Astrocyte (in vitro differentiated cells and primary cell): ENCODE measurements around the gene SBF2. TPM values are rescaled to one million over a fixed set of nuclear protein-coding genes. Genes with fewer than 3 reads are reported as not detected.
A peak's percentile ranks its signal among the peaks of the same experiment; 100 is the strongest.

Experiments
- DNase-seq: peaks from one replicate; pipeline ENCODE4 v3.0.0-alpha.2; 2010; ENCODE audit warnings: low read depth
- FAIRE-seq: peaks from 2 replicates; lab custom pipeline; 2011; peaks lifted over from hg19 to GRCh38; lab: Jason Lieb, UNC
- H2AFZ ChIP-seq: 2 replicates; pipeline ENCODE4 v1.6.0; 2012; ENCODE audit warnings: low read depth, low read length, inconsistent platforms
- H3K27ac ChIP-seq: 2 replicates; pipeline ENCODE4 v1.5.1; 2011; ENCODE audit warnings: low read depth, low read length, inconsistent platforms
- H3K27me3 ChIP-seq: 2 replicates; pipeline ENCODE4 v1.6.0; 2011; ENCODE audit warnings: low read length, inconsistent platforms; ENCODE audit not compliant: insufficient read depth
- H3K36me3 ChIP-seq: 2 replicates; pipeline ENCODE4 v1.5.1; 2011; ENCODE audit warnings: low read length, inconsistent platforms; ENCODE audit not compliant: insufficient read depth
- H3K4me1 ChIP-seq: 2 replicates; pipeline ENCODE4 v1.5.1; 2011; ENCODE audit warnings: low read length, inconsistent platforms; ENCODE audit not compliant: insufficient read depth
- H3K4me2 ChIP-seq: 2 replicates; pipeline ENCODE4 v1.6.0; 2012; ENCODE audit warnings: low read length, inconsistent platforms
- H3K4me3 ChIP-seq: 2 replicates; pipeline ENCODE4 v1.5.1; 2011; ENCODE audit warnings: low read depth, mild to moderate bottlenecking, low read length, inconsistent platforms; ENCODE audit not compliant: insufficient read depth
- H3K79me2 ChIP-seq: 2 replicates; pipeline ENCODE4 v1.6.0; 2012; ENCODE audit warnings: mild to moderate bottlenecking, low read length, inconsistent platforms; ENCODE audit not compliant: insufficient read depth
- H3K9ac ChIP-seq: 2 replicates; pipeline ENCODE4 v1.6.0; 2012; ENCODE audit warnings: mild to moderate bottlenecking, low read length, inconsistent platforms
- H3K9me3 ChIP-seq: 2 replicates; pipeline ENCODE4 v1.5.1; 2012; ENCODE audit warnings: low read depth, mild to moderate bottlenecking, low read length, inconsistent platforms; ENCODE audit not compliant: insufficient read depth
- H4K20me1 ChIP-seq: 2 replicates; pipeline ENCODE4 v1.6.0; 2012; ENCODE audit warnings: low read length, inconsistent platforms; ENCODE audit not compliant: insufficient read depth
- H3K27ac Mint-ChIP-seq: one replicate; pipeline ENCODE4 v1.8.0; 2021; ENCODE audit warnings: mild to moderate bottlenecking, mixed read lengths; ENCODE audit not compliant: unreplicated experiment
- H3K27me3 Mint-ChIP-seq: one replicate; pipeline ENCODE4 v1.8.0; 2021; ENCODE audit warnings: low read depth, mixed read lengths; ENCODE audit not compliant: unreplicated experiment
- H3K36me3 Mint-ChIP-seq: one replicate; pipeline ENCODE4 v1.8.0; 2021; ENCODE audit warnings: low read depth, mixed read lengths; ENCODE audit not compliant: unreplicated experiment
- H3K4me1 Mint-ChIP-seq: one replicate; pipeline ENCODE4 v1.8.0; 2021; ENCODE audit warnings: low read depth, mixed read lengths; ENCODE audit not compliant: unreplicated experiment
- H3K4me3 Mint-ChIP-seq: one replicate; pipeline ENCODE4 v1.8.0; 2021; ENCODE audit warnings: mild to moderate bottlenecking, moderate library complexity, mixed read lengths; ENCODE audit not compliant: unreplicated experiment
- H3K9me3 Mint-ChIP-seq: one replicate; pipeline ENCODE4 v1.8.0; 2021; ENCODE audit warnings: mild to moderate bottlenecking, mixed read lengths; ENCODE audit not compliant: unreplicated experiment
- EZH2 ChIP-seq: IDR thresholded peaks from 2 replicates; pipeline ENCODE4 v1.6.1; 2012; ENCODE audit warnings: mild to moderate bottlenecking, low read length, inconsistent platforms; ENCODE audit not compliant: insufficient read depth
- total RNA-seq: library from RNA; stranded (reverse); gene quantifications from 2 replicates; pipeline ENCODE4 v1.2.1, GENCODE V29; 2021
- TF ChIP-seq, protein P1 (sequence below): IDR thresholded peaks from 2 replicates; pipeline ENCODE4 v1.5.1; 2011; ENCODE audit warnings: low read depth, mild to moderate bottlenecking, inconsistent platforms, low read length, moderate library complexity; ENCODE audit not compliant: insufficient read depth

Gene SBF2
- total RNA-seq, 1 donor from 2014 or later = 50.0 TPM

GRCh38 chr11:10023212-10023611 is 270.8 kb downstream of the SBF2 start:
- H3K79me2 ChIP-seq = no peaks in the 10 kb centered on the region
- H3K4me3 Mint-ChIP-seq = no peak overlapping the region
- no peak overlapping the region for H3K27ac Mint-ChIP-seq
- no peak overlapping the region for H3K9ac ChIP-seq
- DNase-seq (peak; percentile 35), FAIRE-seq (no peak)
- H3K4me2 ChIP-seq = no peak overlapping the region
- H3K36me3 ChIP-seq = no peaks in the 10 kb centered on the region
- peaks cover 5% of the 10 kb centered on the region for H3K4me1 Mint-ChIP-seq
- TF ChIP-seq, protein P1, sequence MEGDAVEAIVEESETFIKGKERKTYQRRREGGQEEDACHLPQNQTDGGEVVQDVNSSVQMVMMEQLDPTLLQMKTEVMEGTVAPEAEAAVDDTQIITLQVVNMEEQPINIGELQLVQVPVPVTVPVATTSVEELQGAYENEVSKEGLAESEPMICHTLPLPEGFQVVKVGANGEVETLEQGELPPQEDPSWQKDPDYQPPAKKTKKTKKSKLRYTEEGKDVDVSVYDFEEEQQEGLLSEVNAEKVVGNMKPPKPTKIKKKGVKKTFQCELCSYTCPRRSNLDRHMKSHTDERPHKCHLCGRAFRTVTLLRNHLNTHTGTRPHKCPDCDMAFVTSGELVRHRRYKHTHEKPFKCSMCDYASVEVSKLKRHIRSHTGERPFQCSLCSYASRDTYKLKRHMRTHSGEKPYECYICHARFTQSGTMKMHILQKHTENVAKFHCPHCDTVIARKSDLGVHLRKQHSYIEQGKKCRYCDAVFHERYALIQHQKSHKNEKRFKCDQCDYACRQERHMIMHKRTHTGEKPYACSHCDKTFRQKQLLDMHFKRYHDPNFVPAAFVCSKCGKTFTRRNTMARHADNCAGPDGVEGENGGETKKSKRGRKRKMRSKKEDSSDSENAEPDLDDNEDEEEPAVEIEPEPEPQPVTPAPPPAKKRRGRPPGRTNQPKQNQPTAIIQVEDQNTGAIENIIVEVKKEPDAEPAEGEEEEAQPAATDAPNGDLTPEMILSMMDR = no peak
- no peak for TF ChIP-seq EZH2
- H3K4me1 ChIP-seq = no peaks in the 10 kb centered on the region
- no peaks in the 10 kb centered on the region for H3K9me3 Mint-ChIP-seq
- no peaks in the 10 kb centered on the region for H4K20me1 ChIP-seq
- H3K27me3 ChIP-seq = no peaks in the 10 kb centered on the region
- peaks cover 2% of the 10 kb centered on the region for H3K36me3 Mint-ChIP-seq
- H3K27ac ChIP-seq = no peak overlapping the region
- H3K27me3 Mint-ChIP-seq = no peaks in the 10 kb centered on the region
- H3K4me3 ChIP-seq = no peak overlapping the region
- H2AFZ ChIP-seq = no peak overlapping the region
- no peaks in the 10 kb centered on the region for H3K9me3 ChIP-seq

DNA sequence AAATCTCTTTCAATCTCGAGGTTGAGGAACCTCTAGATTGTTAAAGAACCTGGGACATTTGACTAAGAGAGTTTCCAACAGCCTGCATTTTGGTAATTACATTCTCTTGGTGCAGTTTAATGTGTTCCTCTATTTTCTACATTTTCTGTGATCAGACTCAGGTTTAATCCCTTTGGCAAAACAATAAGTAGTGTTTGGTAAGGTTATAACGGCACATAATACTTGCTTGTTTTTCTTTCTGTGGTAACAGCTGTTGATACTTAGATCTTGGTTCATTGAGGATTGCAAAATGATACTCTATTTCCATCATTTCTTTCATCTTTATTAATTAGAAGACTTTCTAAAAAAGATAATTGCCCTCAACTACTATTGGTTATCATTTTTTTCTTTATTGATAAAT is 271.3 kb downstream of the SBF2 start:
- no peak overlapping the region for H3K9ac ChIP-seq
- H3K79me2 ChIP-seq = no peaks in the 10 kb centered on the region
- H3K36me3 ChIP-seq = no peaks in the 10 kb centered on the region
- no peak for DNase-seq
- no peaks in the 10 kb centered on the region for H4K20me1 ChIP-seq
- H3K27me3 Mint-ChIP-seq = no peaks in the 10 kb centered on the region
- peaks cover 5% of the 10 kb centered on the region for H3K4me1 Mint-ChIP-seq
- no peak overlapping the region for H3K27ac Mint-ChIP-seq
- H3K36me3 Mint-ChIP-seq = peaks cover 2% of the 10 kb centered on the region
- no peak overlapping the region for H2AFZ ChIP-seq
- no peaks in the 10 kb centered on the region for H3K9me3 Mint-ChIP-seq
- no peak overlapping the region for H3K27ac ChIP-seq
- H3K4me3 ChIP-seq = no peak overlapping the region
- no peak overlapping the region for H3K4me3 Mint-ChIP-seq
- no peak for FAIRE-seq
- TF ChIP-seq, protein P1 = no peak
- TF ChIP-seq EZH2 = no peak
- H3K4me2 ChIP-seq = no peak overlapping the region
- no peaks in the 10 kb centered on the region for H3K4me1 ChIP-seq
- H3K9me3 ChIP-seq = no peaks in the 10 kb centered on the region
- no peaks in the 10 kb centered on the region for H3K27me3 ChIP-seq

DNA sequence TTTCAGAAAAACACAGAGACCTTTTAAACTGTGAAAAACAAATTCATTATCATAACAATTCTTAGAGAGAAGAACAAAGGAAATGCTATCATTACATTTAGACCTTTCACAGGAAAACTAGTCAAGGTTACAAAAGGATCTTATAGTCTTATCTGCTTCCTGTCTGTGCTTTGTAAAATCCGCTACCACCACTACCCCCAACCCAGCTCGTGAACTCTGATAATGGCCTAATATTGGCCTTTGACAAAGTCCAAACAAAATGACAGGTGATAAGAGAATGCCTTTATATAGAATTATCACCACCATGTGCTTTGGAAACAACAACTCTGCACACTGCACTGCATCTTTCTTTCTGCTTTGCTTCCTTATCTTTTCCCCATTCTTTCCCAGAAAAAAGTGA is 272.5 kb downstream of the SBF2 start:
- H3K4me2 ChIP-seq = no peak overlapping the region
- H3K36me3 ChIP-seq = no peaks in the 10 kb centered on the region
- H3K4me1 ChIP-seq = no peaks in the 10 kb centered on the region
- no peak for TF ChIP-seq EZH2
- TF ChIP-seq, protein P1 = no peak
- Mint-ChIP-seq H3K4me3 (no peak overlapping the region), H3K4me1 (peaks cover 5% of the 10 kb centered on the region), H3K27me3 (no peaks in the 10 kb centered on the region), H3K27ac (no peak overlapping the region), H3K36me3 (peaks cover 5% of the 10 kb centered on the region), H3K9me3 (no peaks in the 10 kb centered on the region)
- no peak overlapping the region for H3K27ac ChIP-seq
- no peak overlapping the region for H3K9ac ChIP-seq
- peak; percentile 20 for FAIRE-seq
- no peak for DNase-seq
- no peak overlapping the region for H2AFZ ChIP-seq
- no peaks in the 10 kb centered on the region for H3K9me3 ChIP-seq
- H4K20me1 ChIP-seq = no peaks in the 10 kb centered on the region
- no peaks in the 10 kb centered on the region for H3K79me2 ChIP-seq
- H3K4me3 ChIP-seq = no peak overlapping the region
- H3K27me3 ChIP-seq = no peaks in the 10 kb centered on the region
